H9 (cell line): ENCODE measurements around the gene PRTFDC1. TPM values are rescaled to one million over a fixed set of nuclear protein-coding genes. Genes with fewer than 3 reads are reported as not detected.

Experiments used
- DNase-seq: peaks from one replicate; pipeline ENCODE4 v3.0.0-alpha.2; 2017
- H2AFZ ChIP-seq: one replicate; pipeline ENCODE4 v1.6.1; 2013; ENCODE audit warnings: mild to moderate bottlenecking, low read length, control low read depth, moderate library complexity
- H2AK5ac ChIP-seq: 2 replicates; pipeline ENCODE4 v1.6.1; 2013; ENCODE audit warnings: low read length, control low read depth, mixed read lengths; ENCODE audit not compliant: insufficient read length
- H2BK120ac ChIP-seq: one replicate; pipeline ENCODE4 v1.6.1; 2013; ENCODE audit warnings: low read depth, mild to moderate bottlenecking, low read length, control low read depth, inconsistent platforms; ENCODE audit not compliant: poor library complexity, severe bottlenecking
- H2BK12ac ChIP-seq: 2 replicates; pipeline ENCODE4 v1.6.1; 2013; ENCODE audit warnings: low read length, control low read depth, mixed read lengths, low read depth; ENCODE audit not compliant: insufficient read length
- H2BK15ac ChIP-seq: 2 replicates; pipeline ENCODE4 v1.6.1; 2013; ENCODE audit warnings: low read depth, low read length, control low read depth
- H2BK20ac ChIP-seq: one replicate; pipeline ENCODE4 v1.6.1; 2013; ENCODE audit warnings: low read depth, mild to moderate bottlenecking, low read length, control low read depth, inconsistent platforms; ENCODE audit not compliant: poor library complexity, severe bottlenecking
- H2BK5ac ChIP-seq: 2 replicates; pipeline ENCODE4 v1.6.1; 2013; ENCODE audit warnings: low read length, control low read depth, mixed read lengths; ENCODE audit not compliant: insufficient read length
- H3K14ac ChIP-seq: 2 replicates; pipeline ENCODE4 v1.6.1; 2013; ENCODE audit warnings: low read length, control low read depth; ENCODE audit not compliant: insufficient read depth
- H3K18ac ChIP-seq: 2 replicates; pipeline ENCODE4 v1.6.1; 2013; ENCODE audit warnings: low read depth, mild to moderate bottlenecking, mixed read lengths, low read length, control low read depth; ENCODE audit not compliant: insufficient read length
- H3K23ac ChIP-seq: 2 replicates; pipeline ENCODE4 v1.6.1; 2013; ENCODE audit warnings: low read length, control low read depth, mixed read lengths, low read depth; ENCODE audit not compliant: insufficient read length
- H3K23me2 ChIP-seq: 2 replicates; pipeline ENCODE4 v1.6.1; 2013; ENCODE audit warnings: low read depth, mild to moderate bottlenecking, mixed read lengths, low read length, control low read depth; ENCODE audit not compliant: insufficient read length, poor library complexity, severe bottlenecking
- H3K27ac ChIP-seq: 2 replicates; pipeline ENCODE4 v1.5.1; 2013; ENCODE audit warnings: low read length, control low read depth, mixed read lengths, low read depth; ENCODE audit not compliant: insufficient read length
- H3K27me3 ChIP-seq: 2 replicates; pipeline ENCODE4 v1.6.1; 2013; ENCODE audit warnings: low read length, control low read depth, inconsistent platforms; ENCODE audit not compliant: insufficient read depth
- H3K4ac ChIP-seq: 2 replicates; pipeline ENCODE4 v1.6.1; 2013; ENCODE audit warnings: low read depth, mild to moderate bottlenecking, control low read depth, inconsistent platforms, low read length, moderate library complexity
- H3K4me1 ChIP-seq: 2 replicates; pipeline ENCODE4 v1.6.1; 2013; ENCODE audit warnings: low read length, control low read depth, inconsistent platforms; ENCODE audit not compliant: insufficient read depth
- H3K4me2 ChIP-seq: 2 replicates; pipeline ENCODE4 v1.6.1; 2013; ENCODE audit warnings: low read length, control low read depth, mixed read lengths; ENCODE audit not compliant: insufficient read length, insufficient read depth
- H3K56ac ChIP-seq: 2 replicates; pipeline ENCODE4 v1.6.1; 2013; ENCODE audit warnings: low read depth, mild to moderate bottlenecking, mixed read lengths, low read length, control low read depth; ENCODE audit not compliant: insufficient read length
- H3K79me1 ChIP-seq: 2 replicates; pipeline ENCODE4 v1.6.1; 2013; ENCODE audit warnings: low read depth, mild to moderate bottlenecking, moderate library complexity, low read length, control low read depth, inconsistent platforms; ENCODE audit not compliant: insufficient read depth, poor library complexity, severe bottlenecking
- H3K79me2 ChIP-seq: 2 replicates; pipeline ENCODE4 v1.6.1; 2013; ENCODE audit warnings: low read length, control low read depth, inconsistent platforms; ENCODE audit not compliant: insufficient read depth
- H3K9ac ChIP-seq: 2 replicates; pipeline ENCODE4 v1.6.1; 2013; ENCODE audit warnings: low read length, control low read depth, mixed read lengths; ENCODE audit not compliant: insufficient read length; ENCODE audit errors: extremely low read depth
- H3K9me3 ChIP-seq: one replicate; pipeline ENCODE4 v1.6.1; 2013; ENCODE audit warnings: low read depth, low read length, inconsistent platforms; ENCODE audit not compliant: control insufficient read depth
- H3T11ph ChIP-seq: one replicate; pipeline ENCODE4 v1.6.1; 2013; ENCODE audit warnings: mild to moderate bottlenecking, low read length, control low read depth, inconsistent platforms
- H4K20me1 ChIP-seq: one replicate; pipeline ENCODE4 v1.6.1; 2013; ENCODE audit not compliant: control insufficient read depth, insufficient read length, insufficient read depth
- H4K5ac ChIP-seq: 2 replicates; pipeline ENCODE4 v1.6.1; 2013; ENCODE audit warnings: low read depth, mild to moderate bottlenecking, mixed read lengths, low read length, control low read depth; ENCODE audit not compliant: insufficient read length
- H4K8ac ChIP-seq: replicated peaks from 2 replicates; pipeline ENCODE4 v1.6.1; 2013; ENCODE audit warnings: low read length, control low read depth, mixed read lengths, low read depth; ENCODE audit not compliant: insufficient read length
- H4K91ac ChIP-seq: 2 replicates; pipeline ENCODE4 v1.6.1; 2013; ENCODE audit warnings: low read depth, mild to moderate bottlenecking, moderate library complexity, mixed read lengths, low read length, control low read depth; ENCODE audit not compliant: insufficient read length
- H3K27ac Mint-ChIP-seq, 3 experiments: 2 replicates in 2 of 3; 3 replicates in 1 of 3; pipeline ENCODE4 v1.8.0; 2020 to 2021; ENCODE audit warnings: mixed read lengths in 3 of 3, mild to moderate bottlenecking in 1 of 3, moderate library complexity in 1 of 3
- H3K27me3 Mint-ChIP-seq: 2 replicates; pipeline ENCODE4 v1.8.0; 2021; ENCODE audit warnings: low read depth, mild to moderate bottlenecking, moderate library complexity, mixed read lengths
- H3K36me3 Mint-ChIP-seq, 3 experiments: 2 replicates in 2 of 3; 3 replicates in 1 of 3; pipeline ENCODE4 v1.8.0; 2020 to 2021; ENCODE audit warnings: low read depth in 3 of 3, mixed read lengths in 3 of 3; ENCODE audit not compliant: insufficient read depth in 1 of 3
- H3K4me1 Mint-ChIP-seq, 2 experiments: 2 replicates each; pipeline ENCODE4 v1.8.0; 2020; ENCODE audit warnings: mixed read lengths in 2 of 2
- H3K4me3 Mint-ChIP-seq, 2 experiments: 2 replicates in 1 of 2; 3 replicates in 1 of 2; pipeline ENCODE4 v1.8.0; 2020 to 2021; ENCODE audit warnings: mild to moderate bottlenecking in 2 of 2, mixed read lengths in 2 of 2, moderate library complexity in 1 of 2
- H3K9me3 Mint-ChIP-seq, 2 experiments: 2 replicates in 1 of 2; 3 replicates in 1 of 2; pipeline ENCODE4 v1.8.0; 2020; ENCODE audit warnings: mild to moderate bottlenecking in 2 of 2, mixed read lengths in 2 of 2, moderate library complexity in 1 of 2
- WGBS: extraction: QIAGEN DNeasy Blood & Tissue Kit; methylation state at CpG from one replicate; pipeline ENCODE4 v1.1.7; 2013; ENCODE audit warnings: missing lambda C conversion rate, low lambda C conversion rate, mixed read lengths; ENCODE audit not compliant: insufficient read length; ENCODE audit errors: extremely low coverage; 5-methylcytosine and 5-hydroxymethylcytosine counted together
- total RNA-seq: library from RNA; stranded (reverse); gene quantifications from 2 replicates; pipeline ENCODE4 v1.2.1, GENCODE V29; 2021
- TF ChIP-seq, protein P1 (sequence below): fragments of 200-600 bp; sonication (generic); conservative IDR thresholded peaks from 3 replicates; pipeline ENCODE4 v1.8.0; 2021; ENCODE audit warnings: antibody characterized with exemption, mild to moderate bottlenecking

Gene PRTFDC1
- total RNA-seq, 1 experiment from 2014 or later: 7.5 TPM

GRCh38 chr10:24989867-24990266 is 37.5 kb upstream of the PRTFDC1 start:
- TF ChIP-seq, protein P1, sequence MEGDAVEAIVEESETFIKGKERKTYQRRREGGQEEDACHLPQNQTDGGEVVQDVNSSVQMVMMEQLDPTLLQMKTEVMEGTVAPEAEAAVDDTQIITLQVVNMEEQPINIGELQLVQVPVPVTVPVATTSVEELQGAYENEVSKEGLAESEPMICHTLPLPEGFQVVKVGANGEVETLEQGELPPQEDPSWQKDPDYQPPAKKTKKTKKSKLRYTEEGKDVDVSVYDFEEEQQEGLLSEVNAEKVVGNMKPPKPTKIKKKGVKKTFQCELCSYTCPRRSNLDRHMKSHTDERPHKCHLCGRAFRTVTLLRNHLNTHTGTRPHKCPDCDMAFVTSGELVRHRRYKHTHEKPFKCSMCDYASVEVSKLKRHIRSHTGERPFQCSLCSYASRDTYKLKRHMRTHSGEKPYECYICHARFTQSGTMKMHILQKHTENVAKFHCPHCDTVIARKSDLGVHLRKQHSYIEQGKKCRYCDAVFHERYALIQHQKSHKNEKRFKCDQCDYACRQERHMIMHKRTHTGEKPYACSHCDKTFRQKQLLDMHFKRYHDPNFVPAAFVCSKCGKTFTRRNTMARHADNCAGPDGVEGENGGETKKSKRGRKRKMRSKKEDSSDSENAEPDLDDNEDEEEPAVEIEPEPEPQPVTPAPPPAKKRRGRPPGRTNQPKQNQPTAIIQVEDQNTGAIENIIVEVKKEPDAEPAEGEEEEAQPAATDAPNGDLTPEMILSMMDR: no peak
- no peaks in the 10 kb centered on the region for H3K27me3 Mint-ChIP-seq
- Histone ChIP-seq H3K14ac (no peak overlapping the region), H3K23me2 (no peaks in the 10 kb centered on the region), H2BK15ac (no peak overlapping the region), H3K4me2 (no peak overlapping the region), H2BK120ac (no peak overlapping the region), H3K9me3 (no peaks in the 10 kb centered on the region), H3T11ph (no peak overlapping the region), H3K79me1 (no peaks in the 10 kb centered on the region), H2BK20ac (no peak overlapping the region), H3K56ac (no peak overlapping the region), H4K5ac (no peak overlapping the region), H2BK5ac (no peak overlapping the region), H4K20me1 (no peaks in the 10 kb centered on the region), H3K18ac (no peak overlapping the region), H4K8ac (no peak overlapping the region), H3K23ac (no peak overlapping the region), H3K27ac (no peak overlapping the region), H2AK5ac (no peak overlapping the region), H3K9ac (no peak overlapping the region), H3K79me2 (no peaks in the 10 kb centered on the region), H3K4ac (no peak overlapping the region), H2BK12ac (no peak overlapping the region), H3K27me3 (no peaks in the 10 kb centered on the region), H4K91ac (no peak overlapping the region), H2AFZ (no peak overlapping the region), H3K4me1 (no peaks in the 10 kb centered on the region)
- no CpG with 5 or more reads among the region's 1 CpG for WGBS
- H3K36me3 Mint-ChIP-seq: no peaks in the 10 kb centered on the region
- DNase-seq: no peak
- H3K4me1 Mint-ChIP-seq: no peaks in the 10 kb centered on the region
- no peak overlapping the region for H3K4me3 Mint-ChIP-seq
- no peaks in the 10 kb centered on the region for H3K9me3 Mint-ChIP-seq
- no peak overlapping the region for H3K27ac Mint-ChIP-seq
